Esophagus squamous epithelium (tissue), 4 donors: ENCODE results near the gene GMEB2.
"Not testable (repeated sequence)": the region's sequence is repeated elsewhere in the genome, so short reads cannot be mapped to it uniquely, and the experiment has no call there.

Experiments
- CTCF ChIP-seq, 6 experiments: fragments of 450-650 bp in 4 of 6; fragments of 200-600 bp in 2 of 6; sonication (generic) in 2 of 6; IDR thresholded peaks; one replicate each; pipeline ENCODE4 v1.5.1; 2016 to 2019; ENCODE audit warnings: antibody characterized with exemption in 6 of 6, mild to moderate bottlenecking in 4 of 6, moderate library complexity in 4 of 6
- POLR2A ChIP-seq, 4 donors: fragments of 450-650 bp; IDR thresholded peaks; one replicate each; pipeline ENCODE4 v1.6.1; 2017; ENCODE audit warnings: antibody characterized with exemption in 4 of 4, mild to moderate bottlenecking in 4 of 4, moderate library complexity in 3 of 4

- not testable (repeated sequence) for TF ChIP-seq CTCF, POLR2A (IDR thresholded peaks at IDR 0.05)
These were observed 4.5 kb upstream of the GMEB2 start for GRCh38 chr20:63631426-63631825.
